Adrenal gland (tissue), 12 donors: ENCODE results near the gene ATAD1. TPM values are rescaled to one million over a fixed set of nuclear protein-coding genes. Genes with fewer than 3 reads are reported as not detected.

ENCODE experiments used
- DNase-seq, 7 donors: peaks; one replicate each; pipeline ENCODE4 v3.0.0-alpha.2; 2019 to 2020
- H3K27ac ChIP-seq, 5 donors: fragments of 200-600 bp; sonication (generic) in 4 of 5; 1 replicate in 3 of 5; 2 replicates in 2 of 5; pipeline versions ENCODE4 v1.5.1 to v1.8.0; 2016 to 2020; ENCODE audit warnings: mild to moderate bottlenecking in 1 of 5
- H3K27me3 ChIP-seq: fragments of 200-600 bp; 2 replicates; pipeline ENCODE4 v1.8.0; 2021
- H3K36me3 ChIP-seq, 2 donors: fragments of 200-600 bp; replicated peaks in 1 of 2; 1 replicate in 1 of 2; 2 replicates in 1 of 2; pipeline versions ENCODE4 v1.5.1 to v1.8.0; 2018 to 2022
- H3K4me1 ChIP-seq, 2 donors: fragments of 200-600 bp; replicated peaks in 1 of 2; 1 replicate in 1 of 2; 2 replicates in 1 of 2; pipeline versions ENCODE4 v1.5.1 to v1.8.0; 2018 to 2021
- H3K4me3 ChIP-seq, 4 donors: fragments of 200-600 bp; sonication (generic) in 3 of 4; one replicate each; pipeline ENCODE4 v1.5.1; 2016 to 2018
- H3K9me3 ChIP-seq, 3 donors: fragments of 200-600 bp; sonication (generic) in 1 of 3; replicated peaks in 1 of 3; 1 replicate in 2 of 3; 2 replicates in 1 of 3; pipeline versions ENCODE4 v1.5.1 to v1.8.0; 2016 to 2021
- CTCF ChIP-seq, 6 experiments: fragments of 450-650 bp in 4 of 6; fragments of 200-600 bp in 2 of 6; sonication (generic) in 1 of 6; IDR thresholded peaks; 1 replicate in 5 of 6; 2 replicates in 1 of 6; pipeline versions ENCODE4 v1.5.1 to v1.8.0; 2016 to 2021; ENCODE audit warnings: antibody characterized with exemption in 6 of 6, mild to moderate bottlenecking in 2 of 6, moderate library complexity in 1 of 6
- POLR2A ChIP-seq, 2 donors: fragments of 450-650 bp; IDR thresholded peaks; one replicate each; pipeline ENCODE4 v1.6.1; 2017; ENCODE audit warnings: antibody characterized with exemption in 2 of 2, mild to moderate bottlenecking in 2 of 2, moderate library complexity in 1 of 2
- WGBS, 4 donors: extraction: QIAGEN DNeasy Blood & Tissue Kit in 2 of 4; methylation state at CpG; one replicate each; pipeline versions ENCODE4 v1.1.5 to v1.1.7; 2013 to 2017; 5-methylcytosine and 5-hydroxymethylcytosine counted together
- intact Hi-C, 2 donors: fragments of 100-400 bp; cut with DNase I; formaldehyde crosslinking; loops; one replicate each; pipeline versions ENCODE4 v1.14.1 to v1.15.0; 2022 to 2023
- polyA plus RNA-seq, 3 donors: library from polyadenylated mRNA; stranded (reverse); fragments of 200-250 nt in 2 of 3; fragments of 350-450 nt in 1 of 3; fragmentation: Illumina TruSeq in 1 of 3; extraction: RNeasy Lipid Tissue Mini Kit (QIAGEN cat#74804) in 1 of 3; gene quantifications; one replicate each; pipeline ENCODE4 v1.2.3, GENCODE V29; 2013 to 2014
- small RNA-seq, 2 donors: library from RNA; depleted of rRNA; stranded (forward); fragments of <200 nt; gene quantifications; one replicate each; pipeline ENCODE3, GENCODE V24; 2016
- total RNA-seq, 9 donors: library from RNA; depleted of rRNA in 4 of 9; stranded (reverse); fragments of >200 nt in 4 of 9; fragments of 120-200 nt in 1 of 9; fragmentation: NEBNext Ultra II Directional in 1 of 9; extraction: Animal tissue kit (Norgen Biotek cat#: 25700) in 1 of 9; gene quantifications; one replicate each; pipeline versions ENCODE4 v1.1.0 to v1.2.4, GENCODE V29; 2013 to 2023
- donor health status: healthy with polysubstance abuse.
- donor health status: Bipolar disorder and iron deficiency.
- donor health status: DM: yes; HTN: yes; CAD: no.
- donor health status: DM: no; HTN: no; CAD: no.
- donor health status: DM: no; HTN: no; CAD: no.
- donor health status: DM: yes; HTN: yes; CAD: no.

Gene ATAD1
- total and polyA plus RNA-seq, 12 donors: 8.5 to 119 (median 50.4) TPM

- WGBS, 4 donors: 83 to 97% (median 92%) methylated on average over 1 to 4 of the region's 4 CpGs
- H3K4me1 ChIP-seq: peaks cover 16 to 55% of the 10 kb centered on the region in 2 donors
Measured at GRCh38 chr10:87702973-87703294, 115.1 kb downstream of the ATAD1 start.

GRCh38 chr10:87702260-87702972 is 115.6 kb downstream of the ATAD1 start:
- H3K27ac ChIP-seq: peak overlapping the region; percentile 13 to 91 (median 49)
- H3K4me1 ChIP-seq: peaks cover 21 to 60% of the 10 kb centered on the region in 2 donors
- H3K4me3 ChIP-seq: no peak overlapping the region
- peaks cover 0 to 5% of the 10 kb centered on the region in 2 donors for H3K36me3 ChIP-seq
- no peaks in the 10 kb centered on the region for H3K9me3 ChIP-seq
- 84 to 91% (median 88%) methylated on average over 9 of the region's 9 CpGs for WGBS, 4 donors
- H3K27me3 ChIP-seq: no peaks in the 10 kb centered on the region
- DNase-seq: no peak
- intact Hi-C loops: no loop called here
- TF ChIP-seq POLR2A (IDR thresholded peaks at IDR 0.05) (no peak), CTCF (IDR thresholded peaks at IDR 0.05) (no peak)

More at GRCh38 chr10:87702973-87703294, 115.1 kb downstream of the ATAD1 start:
- H3K36me3 ChIP-seq: peaks cover 0 to 5% of the 10 kb centered on the region in 2 donors
- H3K27ac ChIP-seq: peak overlapping the region in 3 of 5 donors; percentile 38 to 91 (median 85)
- TF ChIP-seq CTCF (IDR thresholded peaks at IDR 0.05): no peak
- TF ChIP-seq POLR2A (IDR thresholded peaks at IDR 0.05): no peak
- H3K27me3 ChIP-seq: no peaks in the 10 kb centered on the region
- no peak for DNase-seq
- no peak overlapping the region for H3K4me3 ChIP-seq
- intact Hi-C loops: no loop called here
- no peaks in the 10 kb centered on the region for H3K9me3 ChIP-seq

Small RNA genes lying within 50 kb of the gene (small RNA-seq; reads per million reads assigned to genes)
- 0 reads per million in 2 donors for gene RN7SL78P

Other genes starting within 250 kb of the ATAD1 start
- gene PAPSS2, start 158.3 kb downstream of the ATAD1 start, total RNA-seq: 100 to 1,000 TPM; 182 to 775 (median 252) TPM
- 100 to 1,000 TPM in 1 of 3 donors, 10 to 100 TPM in 2; 55.0 to 463 (median 72.3) TPM for gene PAPSS2, start 158.3 kb downstream of the ATAD1 start, polyA plus RNA-seq
- 1 to 10 TPM in 5 of 9 donors, under 1 TPM in 4; 0.39 to 1.5 (median 1.0) TPM for gene KLLN, start 45.3 kb upstream of the ATAD1 start, total RNA-seq
- under 1 TPM; 0.24 to 0.84 (median 0.48) TPM for gene KLLN, start 45.3 kb upstream of the ATAD1 start, polyA plus RNA-seq
- gene PTEN, start 45.4 kb upstream of the ATAD1 start, total RNA-seq: 100 to 1,000 TPM in 2 of 9 donors, 10 to 100 TPM in 7; 72.2 to 179 (median 92.8) TPM
- 10 to 100 TPM; 35.7 to 87.1 (median 37.9) TPM for gene PTEN, start 45.4 kb upstream of the ATAD1 start, polyA plus RNA-seq